HepG2 (cell line): ENCODE results near the gene TPRG1L. TPM values are rescaled to one million over a fixed set of nuclear protein-coding genes. Genes with fewer than 3 reads are reported as not detected.

Source experiments
- ATF1 ChIP-seq: IDR thresholded peaks from 2 replicates; pipeline ENCODE4 v1.6.1; 2016; ENCODE audit warnings: mild to moderate bottlenecking, control low read depth
- ATF6 ChIP-seq: sonication (generic); formaldehyde crosslinking; conservative IDR thresholded peaks from 2 replicates; pipeline ENCODE4 v1.4.0; 2020; ENCODE audit warnings: missing genetic modification reagents
- CREB3 ChIP-seq: sonication (generic); formaldehyde crosslinking; IDR thresholded peaks from 2 replicates; pipeline ENCODE4 v1.5.0; 2020; ENCODE audit warnings: missing genetic modification reagents
- ELF1 ChIP-seq: sonication (generic); formaldehyde crosslinking; IDR thresholded peaks from 2 replicates; pipeline ENCODE4 v1.4.0; 2020; ENCODE audit warnings: missing genetic modification reagents
- ELF3 ChIP-seq: IDR thresholded peaks from 2 replicates; pipeline ENCODE4 v1.6.1; 2016; ENCODE audit warnings: missing genetic modification reagents, missing compliant biosample characterization
- ETS1 ChIP-seq: sonication (generic); formaldehyde crosslinking; IDR thresholded peaks from 2 replicates; pipeline ENCODE4 v1.4.0; 2020; ENCODE audit warnings: missing genetic modification reagents
- ETV6 ChIP-seq: sonication (generic); formaldehyde crosslinking; conservative IDR thresholded peaks from 2 replicates; pipeline ENCODE4 v1.4.0; 2020; ENCODE audit warnings: missing genetic modification reagents
- ISX ChIP-seq: sonication (generic); formaldehyde crosslinking; conservative IDR thresholded peaks from 2 replicates; pipeline ENCODE4 v1.5.0; 2020; ENCODE audit warnings: missing genetic modification reagents
- NFATC3 ChIP-seq: sonication (generic); formaldehyde crosslinking; IDR thresholded peaks from 2 replicates; pipeline ENCODE4 v1.5.1; 2020; ENCODE audit warnings: mild to moderate bottlenecking, missing genetic modification reagents
- POLR2AphosphoS5 ChIP-seq: IDR thresholded peaks from 2 replicates; pipeline ENCODE4 v1.6.1; 2012; ENCODE audit warnings: low read depth, low read length
- PRMT3 ChIP-seq: sonication (generic); formaldehyde crosslinking; IDR thresholded peaks from 2 replicates; pipeline ENCODE4 v1.8.1; 2022; ENCODE audit warnings: low read depth, mild to moderate bottlenecking, moderate library complexity, missing genetic modification reagents, borderline replicate concordance
- SMARCC2 ChIP-seq: fragments of 450-650 bp; IDR thresholded peaks from 2 replicates; pipeline ENCODE4 v1.6.1; 2017; ENCODE audit warnings: antibody characterized with exemption, mild to moderate bottlenecking
- TRIM22 ChIP-seq: fragments of 450-650 bp; IDR thresholded peaks from 2 replicates; pipeline ENCODE4 v1.6.1; 2017
- ZFP36 ChIP-seq: fragments of 150-350 bp; IDR thresholded peaks from 2 replicates; pipeline ENCODE4 v1.6.1; 2018; ENCODE audit warnings: borderline replicate concordance, low read length, low read depth; ENCODE audit not compliant: partially characterized antibody
- ZNF101 ChIP-seq: sonication (generic); formaldehyde crosslinking; IDR thresholded peaks from 2 replicates; pipeline ENCODE4 v1.4.0; 2020; ENCODE audit warnings: mild to moderate bottlenecking, low read depth, missing genetic modification reagents, borderline replicate concordance
- ZNF282 ChIP-seq: fragments of 450-650 bp; IDR thresholded peaks from 2 replicates; pipeline ENCODE4 v1.6.1; 2018; ENCODE audit not compliant: partially characterized antibody
- ZNF383 ChIP-seq: sonication (generic); formaldehyde crosslinking; IDR thresholded peaks from 2 replicates; pipeline ENCODE4 v1.4.0; 2020; ENCODE audit warnings: missing genetic modification reagents, mild to moderate bottlenecking, borderline replicate concordance
- ZNF609 ChIP-seq: sonication (generic); formaldehyde crosslinking; IDR thresholded peaks from 2 replicates; pipeline ENCODE4 v1.4.0; 2020; ENCODE audit warnings: mild to moderate bottlenecking, missing genetic modification reagents, borderline replicate concordance
- ZNF83 ChIP-seq: sonication (generic); formaldehyde crosslinking; IDR thresholded peaks from 2 replicates; pipeline ENCODE4 v1.4.0; 2020; ENCODE audit warnings: missing genetic modification reagents, mild to moderate bottlenecking, borderline replicate concordance
- polyA plus RNA-seq, 8 experiments: library from polyadenylated mRNA; depleted of rRNA in 3 of 8; stranded (reverse) in 7 of 8; unstranded in 1 of 8; fragments of >200 nt; fragmentation: Illumina TruSeq in 4 of 8; extraction: Trizol in 4 of 8; gene quantifications; 2 replicates each; pipeline versions ENCODE4 v1.2.1 to v1.2.3, GENCODE V29; 2011 to 2016; ENCODE audit warnings: low read depth in 4 of 8, missing spikeins in 1 of 8, mixed read lengths in 1 of 8; ENCODE audit not compliant: insufficient read depth in 1 of 8
- total RNA-seq, 5 experiments: library from RNA; depleted of rRNA; stranded (reverse); fragments of >200 nt; fragmentation: Illumina TruSeq; extraction: Trizol; gene quantifications; 2 replicates each; pipeline ENCODE4 v1.2.3, GENCODE V29; 2016; ENCODE audit warnings: low read depth in 1 of 5

TPRG1L gene
- total and polyA plus RNA-seq, 2 of the 13 experiments (the other 11 are each of a cell fraction or from before 2014, with no cell fraction given), result 21.3 to 37.4 TPM

- no peak for TF ChIP-seq CREB3
- no peak for TF ChIP-seq NFATC3 (CRISPR knock-in tag)
- TF ChIP-seq POLR2AphosphoS5, result peak; percentile 60
- TF ChIP-seq ELF1 (CRISPR knock-in tag), result peak; percentile 90
- TF ChIP-seq TRIM22, result no peak
- TF ChIP-seq ETV6 (CRISPR knock-in tag), result no peak
- TF ChIP-seq ETS1, result no peak
- TF ChIP-seq ZNF282, result no peak
- no peak for TF ChIP-seq SMARCC2
- TF ChIP-seq ZNF609, result no peak
- TF ChIP-seq ELF3, result peak; percentile 77
- 0 out of 2 replicates have a peak, but pooled peaks have one; percentile 34 for TF ChIP-seq ZNF383 (CRISPR knock-in tag)
- no peak; the same call in 1 of the 2 replicates for TF ChIP-seq ATF1 (CRISPR knock-in tag)
- TF ChIP-seq PRMT3, result no peak
- TF ChIP-seq ZNF101 (CRISPR knock-in tag), result no peak
- no peak for TF ChIP-seq ATF6 (CRISPR knock-in tag)
- TF ChIP-seq ZNF83 (CRISPR knock-in tag), result 0 out of 2 replicates have a peak, but pooled peaks have one; percentile 43
- no peak for TF ChIP-seq ISX (CRISPR knock-in tag)
- TF ChIP-seq ZFP36, result no peak
Measured at GRCh38 chr1:3649342-3650247, 24.8 kb downstream of the TPRG1L start, which contains the start of gene WRAP73 (continued).
